HepG2 (cell line): ENCODE measurements around the gene ZBTB20. TPM values are rescaled to one million over a fixed set of nuclear protein-coding genes. Genes with fewer than 3 reads are reported as not detected.

Source experiments
- ATAC-seq: fragments of 200-7000 bp; cut with Tn5 transposase; 3 replicates; pipeline ENCODE4 v1.9.1; 2020; ENCODE audit warnings: mild to moderate bottlenecking, moderate library complexity
- BruUV-seq: library from RNA; stranded (reverse); fragments of 400-500 nt; replicated peaks from 2 replicates; lab custom pipeline; 2021; lab: Mats Ljungman, UMichigan
- CTCF ChIA-PET: fragments of 300-600 bp; formaldehyde crosslinking; extraction: SDS; loops from one replicate; lab custom pipeline; 2021; ENCODE audit warnings: low total read pairs, inconsistent platforms, low intra/inter-chr PET ratio; lab: Yijun Ruan, JAX
- POLR2A ChIA-PET: fragments of 350-600 bp; sonication (Branson Sonifier 250); formaldehyde crosslinking; loops from one replicate; lab custom pipeline; 2020; ENCODE audit warnings: antibody characterized with exemption, inconsistent platforms; lab: Yijun Ruan, JAX
- DNase-seq: peaks from one replicate; pipeline ENCODE4 v3.0.0-alpha.2; 2015; ENCODE audit warnings: low spot score
- FAIRE-seq: peaks from 3 replicates; lab custom pipeline; 2011; peaks lifted over from hg19 to GRCh38; lab: Jason Lieb, UNC
- H2AFZ ChIP-seq: one replicate; pipeline ENCODE4 v1.6.1; 2011; ENCODE audit warnings: low read length, inconsistent platforms
- H3K27ac ChIP-seq: fragments of 300-600 bp; 3 replicates; pipeline ENCODE4 v1.8.0; 2011; ENCODE audit warnings: mixed run types, mild to moderate bottlenecking, mixed read lengths, low read length, inconsistent platforms; ENCODE audit not compliant: insufficient read depth; ENCODE audit errors: extremely low read length
- H3K27me3 ChIP-seq, 2 experiments: fragments of 200-600 bp in 1 of 2; 2 replicates in 1 of 2; 3 replicates in 1 of 2; pipeline versions ENCODE4 v1.6.0 to v1.8.0; 2011; ENCODE audit warnings: low read length in 2 of 2, mild to moderate bottlenecking in 2 of 2, moderate library complexity in 2 of 2, inconsistent platforms in 1 of 2; ENCODE audit not compliant: insufficient read depth in 2 of 2, control insufficient read depth in 1 of 2
- H3K36me3 ChIP-seq, 2 experiments: fragments of 200-600 bp in 1 of 2; replicated peaks in 1 of 2; 2 replicates in 1 of 2; 3 replicates in 1 of 2; pipeline versions ENCODE4 v1.5.1 to v1.8.0; 2011; ENCODE audit warnings: low read length in 2 of 2, inconsistent platforms in 1 of 2; ENCODE audit not compliant: insufficient read depth in 2 of 2, control insufficient read depth in 1 of 2
- H3K4me1 ChIP-seq: 2 replicates; pipeline ENCODE4 v1.5.1; 2012; ENCODE audit warnings: low read length, inconsistent platforms; ENCODE audit not compliant: insufficient read depth
- H3K4me2 ChIP-seq: 2 replicates; pipeline ENCODE4 v1.6.0; 2011; ENCODE audit warnings: low read depth, low read length, inconsistent platforms
- H3K4me3 ChIP-seq, 3 experiments: fragments of 200-600 bp in 1 of 3; sonication (generic), shearing (Covaris generic) in 1 of 3; replicated peaks in 1 of 3; 2 replicates each; pipeline ENCODE4 v1.5.1; 2011 to 2016; ENCODE audit warnings: low read length in 3 of 3, inconsistent platforms in 2 of 3, low read depth in 2 of 3, mild to moderate bottlenecking in 2 of 3, control low read depth in 1 of 3, mixed read lengths in 1 of 3; ENCODE audit not compliant: insufficient read depth in 1 of 3
- H3K79me2 ChIP-seq: one replicate; pipeline ENCODE4 v1.6.1; 2011; ENCODE audit warnings: low read length, inconsistent platforms; ENCODE audit not compliant: insufficient read depth
- H3K9ac ChIP-seq: 2 replicates; pipeline ENCODE4 v1.6.0; 2011; ENCODE audit warnings: mild to moderate bottlenecking, low read depth, low read length, inconsistent platforms; ENCODE audit not compliant: insufficient read depth
- H3K9me3 ChIP-seq: 2 replicates; pipeline ENCODE4 v1.5.1; 2012; ENCODE audit warnings: mild to moderate bottlenecking, low read length
- H4K20me1 ChIP-seq: 2 replicates; pipeline ENCODE4 v1.6.0; 2011; ENCODE audit warnings: inconsistent platforms, mild to moderate bottlenecking, low read length, moderate library complexity; ENCODE audit not compliant: insufficient read depth
- CENPX ChIP-seq: sonication (generic); formaldehyde crosslinking; IDR thresholded peaks from 2 replicates; pipeline ENCODE4 v1.9.0; 2021; ENCODE audit warnings: mild to moderate bottlenecking, missing genetic modification reagents, moderate library complexity
- GATAD1 ChIP-seq: IDR thresholded peaks from 2 replicates; pipeline ENCODE4 v1.6.1; 2016; ENCODE audit warnings: missing genetic modification reagents, missing compliant biosample characterization
- SNAPC2 ChIP-seq: sonication (generic); formaldehyde crosslinking; IDR thresholded peaks from 2 replicates; pipeline ENCODE4 v1.8.1; 2022; ENCODE audit warnings: mild to moderate bottlenecking, missing genetic modification reagents
- TRIM24 ChIP-seq: sonication (generic); formaldehyde crosslinking; IDR thresholded peaks from 2 replicates; pipeline ENCODE4 v1.8.0; 2022; ENCODE audit warnings: mild to moderate bottlenecking, missing genetic modification reagents
- ZFP36L2 ChIP-seq: sonication (generic); formaldehyde crosslinking; IDR thresholded peaks from 2 replicates; pipeline ENCODE4 v1.4.0; 2020; ENCODE audit warnings: missing genetic modification reagents
- ZNF615 ChIP-seq: sonication (generic); formaldehyde crosslinking; IDR thresholded peaks from 2 replicates; pipeline ENCODE4 v1.5.0; 2020; ENCODE audit warnings: mild to moderate bottlenecking, missing genetic modification reagents, borderline replicate concordance
- ZNF704 ChIP-seq: sonication (generic); formaldehyde crosslinking; IDR thresholded peaks from 2 replicates; pipeline ENCODE4 v1.8.1; 2023; ENCODE audit warnings: mild to moderate bottlenecking, inconsistent platforms, moderate library complexity, missing genetic modification reagents, borderline replicate concordance
- ZNF770 ChIP-seq: sonication (generic); formaldehyde crosslinking; IDR thresholded peaks from 2 replicates; pipeline ENCODE4 v1.5.0; 2020; ENCODE audit warnings: mild to moderate bottlenecking, missing genetic modification reagents
- WGBS: methylation state at CpG from one replicate; pipeline ENCODE4 v1.1.6; 2017; ENCODE audit warnings: low lambda C conversion rate; 5-methylcytosine and 5-hydroxymethylcytosine counted together
- in situ Hi-C: cut with HindIII; loops from 2 replicates; pipeline ENCODE4 v1.10.0; 2017; ENCODE audit warnings: low pct_unique_long_range_greater_than_20kb; ENCODE audit not compliant: extremely low pct_ligation_motif_present
- intact Hi-C: fragments of 100-400 bp; cut with micrococcal nuclease; formaldehyde crosslinking; loops from one replicate; pipeline ENCODE4 v1.10.0; 2022; ENCODE audit not compliant: unreplicated experiment
- polyA plus RNA-seq, 8 experiments: library from polyadenylated mRNA; depleted of rRNA in 3 of 8; stranded (reverse) in 7 of 8; unstranded in 1 of 8; fragments of >200 nt; fragmentation: Illumina TruSeq in 4 of 8; extraction: Trizol in 4 of 8; gene quantifications; 2 replicates each; pipeline versions ENCODE4 v1.2.1 to v1.2.3, GENCODE V29; 2011 to 2016; ENCODE audit warnings: low read depth in 4 of 8, missing spikeins in 1 of 8, mixed read lengths in 1 of 8; ENCODE audit not compliant: insufficient read depth in 1 of 8
- total RNA-seq, 5 experiments: library from RNA; depleted of rRNA; stranded (reverse); fragments of >200 nt; fragmentation: Illumina TruSeq; extraction: Trizol; gene quantifications; 2 replicates each; pipeline ENCODE4 v1.2.3, GENCODE V29; 2016; ENCODE audit warnings: low read depth in 1 of 5

The ZBTB20 gene
- total and polyA plus RNA-seq, 2 of the 13 experiments (the other 11 are each of a cell fraction or from before 2014, with no cell fraction given), result 1.9 to 8.8 TPM

GRCh38 chr3:114502204-114502603, 644.9 kb downstream of the ZBTB20 start:
- Histone ChIP-seq H3K4me3 (no peak overlapping the region), H3K27me3 (no peaks in the 10 kb centered on the region), H3K79me2 (no peaks in the 10 kb centered on the region), H3K9ac (no peak overlapping the region), H3K9me3 (no peaks in the 10 kb centered on the region), H3K4me1 (peaks cover 13% of the 10 kb centered on the region), H4K20me1 (no peaks in the 10 kb centered on the region), H3K4me2 (no peak overlapping the region), H3K36me3 (no peaks in the 10 kb centered on the region; a peak in 1 of 5 replicates), H2AFZ (no peak overlapping the region), H3K27ac (no peak overlapping the region)
- no TSS peak for BruUV-seq
- ATAC-seq (no peak), DNase-seq (no peak), FAIRE-seq (no peak)
- WGBS, result 96% methylated on average over 1 of the region's 1 CpG
- POLR2A ChIA-PET, result no interaction called here
- in situ Hi-C loops (no loop called here), intact Hi-C loops (no loop called here)
- no peak for TF ChIP-seq ZNF615 (CRISPR knock-in tag)
- TF ChIP-seq SNAPC2 (CRISPR knock-in tag), result no peak
- no peak for TF ChIP-seq ZFP36L2 (CRISPR knock-in tag)
- no peak for TF ChIP-seq TRIM24 (CRISPR knock-in tag)
- no peak for TF ChIP-seq ZNF704 (CRISPR knock-in tag)
- TF ChIP-seq ZNF770 (CRISPR knock-in tag), result no peak
- no peak for TF ChIP-seq GATAD1 (CRISPR knock-in tag)
- no peak for TF ChIP-seq CENPX
- CTCF ChIA-PET, result no interaction called here
